ENCODE data around the gene OR10G2. TPM values are rescaled to one million over a fixed set of nuclear protein-coding genes. Genes with fewer than 3 reads are reported as not detected.

OR10G2 gene
- total RNA-seq, 4 donors from 2014 or later, result not detected

- DNase-seq (ENCODE audit: low spot score in 2 of 2), result no peak
- no peak for TF ChIP-seq POLR2A (IDR thresholded peaks at IDR 0.05)
- TF ChIP-seq CTCF (IDR thresholded peaks at IDR 0.05), result no peak
- no peak overlapping the region for H3K4me3 ChIP-seq (ENCODE audit: low read depth, poor library complexity, severe bottlenecking)
- intact Hi-C loops (cut with DNase I; ENCODE audit: low total_unique reads), result no loop called here
Observed at GRCh38 chr14:21669284-21669683, 34.5 kb upstream of the OR10G2 start.

GRCh38 chr14:21668377-21668776 lies 33.6 kb upstream of the OR10G2 start:
- TF ChIP-seq POLR2A (IDR thresholded peaks at IDR 0.05) (no peak), CTCF (IDR thresholded peaks at IDR 0.05) (no peak)
- H3K4me3 ChIP-seq (ENCODE audit: low read depth, poor library complexity, severe bottlenecking), result no peak overlapping the region
- no peak for DNase-seq (ENCODE audit: low spot score in 2 of 2)
- 76 to 77% methylated on average over 3 of the region's 3 CpGs for WGBS, 2 donors
- intact Hi-C loops (cut with DNase I; ENCODE audit: low total_unique reads), result no loop called here

- 83 to 91% methylated on average over 1 of the region's 1 CpG for WGBS, 2 donors
- intact Hi-C loops (cut with DNase I; ENCODE audit: low total_unique reads), result no loop called here
- TF ChIP-seq CTCF (IDR thresholded peaks at IDR 0.05), result no peak
- TF ChIP-seq POLR2A (IDR thresholded peaks at IDR 0.05), result no peak
- no peak overlapping the region for H3K4me3 ChIP-seq (ENCODE audit: low read depth, poor library complexity, severe bottlenecking)
- DNase-seq (ENCODE audit: low spot score in 2 of 2), result no peak
Observed at GRCh38 chr14:21656980-21657379, 22.2 kb upstream of the OR10G2 start.

- intact Hi-C loops (cut with DNase I; ENCODE audit: low total_unique reads), result no loop called here
- H3K4me3 ChIP-seq (ENCODE audit: low read depth, poor library complexity, severe bottlenecking), result no peak overlapping the region
- no peak for TF ChIP-seq CTCF (IDR thresholded peaks at IDR 0.05)
- TF ChIP-seq POLR2A (IDR thresholded peaks at IDR 0.05), result no peak
- DNase-seq (ENCODE audit: low spot score in 2 of 2), result no peak
- 92 to 94% methylated on average over 5 of the region's 5 CpGs for WGBS, 2 donors
Observed at GRCh38 chr14:21654215-21654614, 19.5 kb upstream of the OR10G2 start.

- 67 to 68% methylated on average over 2 of the region's 2 CpGs for WGBS, 2 donors
- DNase-seq (ENCODE audit: low spot score in 2 of 2), result no peak
- intact Hi-C loops (cut with DNase I; ENCODE audit: low total_unique reads), result no loop called here
- TF ChIP-seq POLR2A (IDR thresholded peaks at IDR 0.05), result no peak
- TF ChIP-seq CTCF (IDR thresholded peaks at IDR 0.05), result no peak
- H3K4me3 ChIP-seq (ENCODE audit: low read depth, poor library complexity, severe bottlenecking), result no peak within 1 kb of the TSS
Observed at GRCh38 chr14:21653331-21653885, 18.7 kb upstream of the OR10G2 start, which contains the start of gene OR4E2. Gene OR4E2 (plus strand): TSS chr14:21653835. CDS start chr14:21665083, 11,248 bp downstream.

GRCh38 chr14:21652209-21652808 lies 17.6 kb upstream of the OR10G2 start:
- DNase-seq (ENCODE audit: low spot score in 2 of 2), result no peak
- TF ChIP-seq POLR2A (IDR thresholded peaks at IDR 0.05), result no peak
- no peak for TF ChIP-seq CTCF (IDR thresholded peaks at IDR 0.05)
- intact Hi-C loops (cut with DNase I; ENCODE audit: low total_unique reads), result no loop called here
- no peak overlapping the region for H3K4me3 ChIP-seq (ENCODE audit: low read depth, poor library complexity, severe bottlenecking)
- 41 to 63% methylated on average over 1 of the region's 1 CpG for WGBS, 2 donors
